Peyer's patch (tissue), 4 donors: ENCODE results near the gene NAGLU. TPM values are rescaled to one million over a fixed set of nuclear protein-coding genes. Genes with fewer than 3 reads are reported as not detected.

ENCODE experiments used
- DNase-seq, 3 donors: peaks; one replicate each; pipeline ENCODE4 v3.0.0-alpha.2; 2017 to 2019
- H3K27ac ChIP-seq, 4 donors: fragments of 200-600 bp; sonication (generic); one replicate each; pipeline ENCODE4 v1.5.1; 2016 to 2019
- H3K27me3 ChIP-seq, 2 donors: fragments of 200-600 bp; sonication (generic); one replicate each; pipeline ENCODE4 v1.5.1; 2019
- H3K36me3 ChIP-seq, 3 donors: fragments of 200-600 bp; sonication (generic); one replicate each; pipeline ENCODE4 v1.5.1; 2016 to 2019
- H3K4me1 ChIP-seq, 4 donors: fragments of 200-600 bp; sonication (generic); one replicate each; pipeline ENCODE4 v1.5.1; 2016 to 2019
- H3K4me3 ChIP-seq, 4 donors: fragments of 200-600 bp; sonication (generic); 1 replicate in 3 of 4; 2 replicates in 1 of 4; pipeline ENCODE4 v1.5.1; 2016 to 2019; ENCODE audit warnings: mild to moderate bottlenecking in 1 of 4
- H3K9me3 ChIP-seq, 4 donors: fragments of 200-600 bp; sonication (generic); one replicate each; pipeline ENCODE4 v1.5.1; 2016 to 2019; ENCODE audit warnings: mild to moderate bottlenecking in 1 of 4
- POLR2A ChIP-seq, 2 donors: fragments of 450-650 bp; IDR thresholded peaks; one replicate each; pipeline ENCODE4 v1.5.1; 2017; ENCODE audit warnings: antibody characterized with exemption in 2 of 2, mild to moderate bottlenecking in 2 of 2, moderate library complexity in 2 of 2
- total RNA-seq, 4 donors: library from RNA; depleted of rRNA; stranded (reverse); fragments of >200 nt; gene quantifications; one replicate each; pipeline ENCODE4 v1.1.0, GENCODE V29; 2016
- TF ChIP-seq, protein P1 (sequence below), 6 experiments: fragments of 450-650 bp in 4 of 6; fragments of 200-600 bp in 2 of 6; sonication (generic) in 1 of 6; IDR thresholded peaks; one replicate each; pipeline ENCODE4 v1.5.1; 2017 to 2019; ENCODE audit warnings: antibody characterized with exemption in 6 of 6, mild to moderate bottlenecking in 3 of 6, moderate library complexity in 1 of 6

Gene NAGLU
- total RNA-seq, 4 donors from 2014 or later, result 12.4 to 79.2 (median 62.7) TPM

DNA sequence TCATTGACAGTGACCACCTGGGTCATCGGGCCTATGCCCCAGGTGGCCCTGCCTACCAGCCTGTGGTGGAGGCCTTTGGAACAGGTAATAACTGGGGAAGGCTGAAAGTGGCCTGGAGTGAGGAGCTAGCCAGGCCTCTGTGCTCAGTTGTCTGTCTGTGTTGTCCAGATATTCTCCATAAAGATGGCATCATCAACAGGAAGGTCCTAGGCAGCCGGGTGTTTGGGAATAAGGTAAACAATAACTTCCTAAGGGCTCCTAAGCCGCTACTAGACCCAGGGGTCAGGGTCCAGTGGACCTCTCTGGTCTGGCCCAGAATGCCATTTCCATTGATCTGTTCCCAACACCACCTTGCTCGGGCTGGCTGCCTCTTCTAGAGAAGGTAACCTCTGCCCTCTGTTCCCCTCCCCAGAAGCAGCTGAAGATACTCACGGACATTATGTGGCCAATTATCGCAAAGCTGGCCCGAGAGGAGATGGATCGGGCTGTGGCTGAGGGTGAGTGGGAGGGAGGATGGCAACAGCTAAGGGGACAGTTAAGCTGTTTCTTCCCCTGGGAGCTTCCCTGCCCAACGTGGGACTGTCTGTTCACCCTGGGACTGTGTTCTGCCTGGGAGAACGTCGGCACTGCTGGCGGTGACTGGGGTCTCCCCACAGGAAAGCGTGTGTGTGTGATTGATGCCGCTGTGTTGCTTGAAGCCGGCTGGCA is 28.9 kb downstream of the NAGLU start:
- no peak overlapping the region for H3K27ac ChIP-seq
- peaks cover 0 to 45% (median 0%) of the 10 kb centered on the region in 3 donors for H3K36me3 ChIP-seq
- peaks cover 0 to 51% (median 35%) of the 10 kb centered on the region in 4 donors for H3K4me1 ChIP-seq
- H3K4me3 ChIP-seq, result no peak overlapping the region
- no peaks in the 10 kb centered on the region for H3K9me3 ChIP-seq
- no peak for DNase-seq
- no peaks in the 10 kb centered on the region for H3K27me3 ChIP-seq
- TF ChIP-seq, protein P1, sequence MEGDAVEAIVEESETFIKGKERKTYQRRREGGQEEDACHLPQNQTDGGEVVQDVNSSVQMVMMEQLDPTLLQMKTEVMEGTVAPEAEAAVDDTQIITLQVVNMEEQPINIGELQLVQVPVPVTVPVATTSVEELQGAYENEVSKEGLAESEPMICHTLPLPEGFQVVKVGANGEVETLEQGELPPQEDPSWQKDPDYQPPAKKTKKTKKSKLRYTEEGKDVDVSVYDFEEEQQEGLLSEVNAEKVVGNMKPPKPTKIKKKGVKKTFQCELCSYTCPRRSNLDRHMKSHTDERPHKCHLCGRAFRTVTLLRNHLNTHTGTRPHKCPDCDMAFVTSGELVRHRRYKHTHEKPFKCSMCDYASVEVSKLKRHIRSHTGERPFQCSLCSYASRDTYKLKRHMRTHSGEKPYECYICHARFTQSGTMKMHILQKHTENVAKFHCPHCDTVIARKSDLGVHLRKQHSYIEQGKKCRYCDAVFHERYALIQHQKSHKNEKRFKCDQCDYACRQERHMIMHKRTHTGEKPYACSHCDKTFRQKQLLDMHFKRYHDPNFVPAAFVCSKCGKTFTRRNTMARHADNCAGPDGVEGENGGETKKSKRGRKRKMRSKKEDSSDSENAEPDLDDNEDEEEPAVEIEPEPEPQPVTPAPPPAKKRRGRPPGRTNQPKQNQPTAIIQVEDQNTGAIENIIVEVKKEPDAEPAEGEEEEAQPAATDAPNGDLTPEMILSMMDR (IDR thresholded peaks at IDR 0.05), result no peak
- TF ChIP-seq POLR2A (IDR thresholded peaks at IDR 0.05), result no peak

DNA sequence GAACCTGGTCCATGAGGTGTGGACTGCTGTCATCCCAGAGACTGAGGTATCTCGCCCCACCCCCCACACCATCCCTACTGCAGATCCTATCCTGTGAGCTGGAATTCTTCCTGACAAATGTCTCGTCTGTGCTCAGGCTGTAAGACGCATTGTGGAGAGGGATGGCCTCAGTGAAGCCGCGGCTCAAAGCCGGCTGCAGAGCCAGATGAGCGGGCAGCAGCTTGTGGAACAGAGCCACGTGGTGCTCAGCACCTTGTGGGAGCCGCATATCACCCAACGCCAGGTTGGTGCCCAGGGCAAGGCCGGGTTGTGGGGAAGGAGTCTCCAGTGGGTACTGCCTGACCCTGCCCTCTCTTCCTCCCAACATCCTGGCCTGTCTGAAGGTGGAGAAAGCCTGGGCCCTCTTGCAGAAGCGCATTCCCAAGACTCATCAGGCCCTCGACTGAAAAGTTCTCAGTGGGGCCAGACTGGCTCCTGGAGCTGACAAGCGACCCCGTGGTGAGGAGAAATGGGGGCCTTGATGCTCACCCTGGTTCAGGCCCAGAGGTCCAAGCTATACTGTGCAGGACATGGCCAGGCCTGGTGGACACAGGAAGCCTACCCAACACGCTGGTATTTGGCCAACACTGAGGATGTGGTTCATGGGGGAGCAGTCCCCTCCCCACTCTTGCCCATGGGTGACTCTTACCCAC is 29.6 kb downstream of the NAGLU start:
- Histone ChIP-seq H3K27ac (peak overlapping the region in 3 of 4 donors; percentile 97 to 100 (median 97)), H3K4me3 (no peak overlapping the region), H3K36me3 (peaks cover 0 to 52% (median 0%) of the 10 kb centered on the region in 3 donors), H3K27me3 (no peaks in the 10 kb centered on the region), H3K4me1 (peaks cover 0 to 51% (median 35%) of the 10 kb centered on the region in 4 donors), H3K9me3 (no peaks in the 10 kb centered on the region)
- no peak for DNase-seq
- TF ChIP-seq, protein P1 (IDR thresholded peaks at IDR 0.05), result no peak
- no peak for TF ChIP-seq POLR2A (IDR thresholded peaks at IDR 0.05)

DNA sequence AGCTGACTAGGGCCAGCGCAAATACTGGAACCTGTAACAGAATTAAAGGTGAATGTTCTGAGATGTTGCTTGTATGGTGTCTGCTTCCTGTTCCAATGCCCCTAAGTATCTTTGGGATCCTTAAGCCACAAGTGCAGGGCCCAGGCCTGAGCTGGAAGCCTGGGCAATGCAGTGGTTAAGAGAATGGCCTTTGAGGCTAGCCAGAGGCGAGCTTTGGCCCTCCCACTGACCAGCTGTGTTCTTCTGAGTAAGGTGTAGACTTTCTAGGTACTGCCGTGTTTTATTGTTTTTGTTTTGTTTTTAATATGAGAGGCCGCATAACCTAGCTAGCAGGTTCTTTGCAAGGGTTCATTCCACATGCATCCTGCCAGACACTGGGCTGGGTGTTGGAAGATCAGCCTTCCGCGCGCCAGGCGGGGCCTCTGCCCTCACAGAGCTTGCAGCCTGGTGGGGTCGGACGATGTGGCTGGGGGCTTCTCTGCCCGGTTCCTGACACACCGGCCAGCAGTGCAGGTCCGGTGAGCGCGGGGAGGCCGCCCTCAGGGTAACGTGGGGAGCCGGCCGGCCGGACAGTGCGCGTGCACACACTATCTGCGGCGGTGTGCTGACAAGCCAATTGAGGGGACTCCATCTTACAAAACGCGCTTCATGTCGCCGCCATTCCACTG is 30.3 kb downstream of the NAGLU start:
- H3K36me3 ChIP-seq, result peaks cover 0 to 59% (median 0%) of the 10 kb centered on the region in 3 donors
- no peaks in the 10 kb centered on the region for H3K9me3 ChIP-seq
- H3K27me3 ChIP-seq, result no peaks in the 10 kb centered on the region
- DNase-seq, result no peak
- peak overlapping the region; percentile 77 to 95 (median 90) for H3K4me3 ChIP-seq
- H3K4me1 ChIP-seq, result peaks cover 0 to 48% (median 33%) of the 10 kb centered on the region in 4 donors
- H3K27ac ChIP-seq, result peak overlapping the region; percentile 96 to 100 (median 97)
- TF ChIP-seq, protein P1 (IDR thresholded peaks at IDR 0.05), result no peak
- TF ChIP-seq POLR2A (IDR thresholded peaks at IDR 0.05), result no peak

DNA sequence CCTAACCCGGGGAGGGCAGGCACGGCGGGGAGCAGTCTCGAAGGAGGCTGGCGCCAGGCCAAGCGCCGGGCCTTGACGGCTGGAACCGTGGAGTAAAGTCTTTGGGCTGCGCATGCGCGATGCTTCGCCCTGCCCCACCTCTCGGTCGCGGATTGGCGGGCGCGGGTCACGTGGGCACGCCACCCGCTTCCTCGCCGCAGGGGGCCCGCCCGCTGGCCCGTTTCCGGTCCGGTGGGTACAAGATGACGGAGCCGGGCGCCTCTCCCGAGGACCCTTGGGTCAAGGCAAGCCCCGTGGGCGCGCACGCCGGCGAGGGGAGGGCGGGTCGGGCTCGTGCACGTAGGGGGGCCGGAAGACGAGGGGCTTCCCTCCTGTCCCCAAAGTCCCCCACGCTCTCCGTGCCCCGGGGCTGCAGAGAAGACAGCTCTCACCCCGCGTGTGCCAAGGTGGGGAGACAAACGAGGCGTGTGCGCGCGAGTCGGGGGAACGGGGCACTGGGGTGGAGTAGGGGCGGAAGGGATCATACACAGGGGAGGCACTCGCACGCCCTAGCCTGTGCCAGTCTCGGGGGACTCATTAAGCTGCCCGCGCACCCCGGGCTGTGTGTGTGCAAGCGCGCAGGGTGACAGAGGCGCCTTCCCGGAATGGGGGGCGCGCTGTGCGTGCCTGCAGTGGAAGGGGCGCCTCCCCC is 31.0 kb downstream of the NAGLU start, which contains the start of gene MLX:
TSS of gene MLX (plus strand) at position 218 of the 691 bp plus-strand sequence. CDS start at position 243, 25 bp downstream.
- TF ChIP-seq POLR2A (IDR thresholded peaks at IDR 0.05), result peak; percentile 35 to 83
- TF ChIP-seq, protein P1 (IDR thresholded peaks at IDR 0.05), result no peak
- Histone ChIP-seq H3K4me1 (peaks cover 0 to 46% (median 30%) of the 10 kb centered on the region in 4 donors), H3K4me3 (peak within 1 kb of the TSS; percentile 77 to 95 (median 90)), H3K27me3 (no peaks in the 10 kb centered on the region), H3K9me3 (no peaks in the 10 kb centered on the region), H3K27ac (peak within 1 kb of the TSS; percentile 96 to 100 (median 97)), H3K36me3 (peaks cover 0 to 66% (median 0%) of the 10 kb centered on the region in 3 donors)
- DNase-seq, result peak; percentile 93 to 98 (median 97)
